ENCODE results near the gene DNAJB6. TPM values are rescaled to one million over a fixed set of nuclear protein-coding genes. Genes with fewer than 3 reads are reported as not detected.

Gene DNAJB6
- total RNA-seq, 1 experiment from 2014 or later, result 201 TPM

DNA sequence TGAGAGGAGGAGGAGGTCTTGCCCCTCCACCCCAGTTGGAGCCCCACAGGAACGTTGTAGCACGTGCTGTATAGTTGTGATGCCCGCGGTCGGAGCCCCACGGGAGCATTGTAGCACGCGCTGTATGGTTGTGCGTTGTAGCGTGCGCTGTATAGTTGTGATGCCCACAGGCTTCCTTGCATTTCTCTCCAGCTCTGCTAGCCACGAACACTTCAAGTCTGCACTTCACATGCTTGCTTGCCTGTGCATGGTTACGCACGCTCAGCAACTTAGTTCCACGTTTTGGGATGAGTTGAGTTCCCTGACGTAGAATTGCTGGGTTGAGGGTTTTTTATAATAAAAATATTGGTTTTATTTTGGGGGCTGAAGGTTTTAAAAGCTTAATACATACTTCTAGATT is 41.6 kb downstream of the DNAJB6 start:
- DNase-seq (ENCODE audit: low read depth, low spot score), result no peak
- no peak for TF ChIP-seq CTCF (IDR thresholded peaks at IDR 0.05)
- peaks cover 8% of the 10 kb centered on the region for H3K36me3 ChIP-seq (ENCODE audit: control insufficient read depth, insufficient read depth, low read length)
- ChIA-PET POLR2A (no interaction called here), CTCF (interaction anchor here (1.0 kb wide), 1 partner anchor 8 kb away, joined by 4 read pairs; no protein-coding TSS in a partner anchor)
- in situ Hi-C loops (cut with HindIII; ENCODE audit: low pct_unique_long_range_greater_than_20kb, low sequenced_read_pairs), result no loop called here
- no peak overlapping the region for H3K4me3 ChIP-seq (ENCODE audit: low read depth in 2 of 2, low read length in 2 of 2)
- intact Hi-C loops (cut with micrococcal nuclease; ENCODE audit: unreplicated experiment), result no loop called here
- H3K27ac ChIP-seq (ENCODE audit: low read length), result no peak overlapping the region
- H3K4me1 ChIP-seq (ENCODE audit: control insufficient read depth, insufficient read depth, low read length), result 0 out of 2 replicates have a peak, but pooled peaks cover 3% of the 10 kb centered on the region
- H3K27me3 ChIP-seq (ENCODE audit: control insufficient read depth, insufficient read depth, low read length), result no peaks in the 10 kb centered on the region
- H3K9me3 ChIP-seq (ENCODE audit: control insufficient read depth, insufficient read depth, low read depth, low read length), result no peaks in the 10 kb centered on the region
- no TSS peak for BruUV-seq (replicated peaks)
- ATAC-seq, result no peak

DNA sequence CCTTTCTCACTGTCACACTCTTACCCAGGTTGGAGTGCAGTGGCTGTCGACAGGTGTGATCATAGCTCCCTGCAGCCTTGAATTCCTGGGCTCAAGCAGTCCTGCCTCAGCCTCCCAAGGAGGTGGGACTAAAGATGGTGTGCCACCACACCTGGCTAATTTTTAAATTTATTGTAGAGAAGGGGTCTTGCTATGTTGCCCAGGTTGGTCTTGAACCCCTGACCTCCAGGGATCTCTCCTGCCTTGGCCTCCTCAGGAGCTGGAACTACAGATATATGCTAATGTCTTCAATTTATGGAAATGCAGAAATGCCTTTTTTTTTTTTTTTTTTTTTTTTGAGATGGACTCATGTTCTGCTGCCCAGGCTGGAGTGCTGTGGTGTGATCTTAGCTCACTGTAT is 42.7 kb downstream of the DNAJB6 start:
- CTCF ChIA-PET, result interaction anchor here (0.6 kb wide), 1 partner anchor 626 kb away, joined by 3 read pairs; no protein-coding TSS in a partner anchor
- Histone ChIP-seq H3K9me3 (ENCODE audit: control insufficient read depth, insufficient read depth, low read depth, low read length) (no peaks in the 10 kb centered on the region), H3K4me1 (ENCODE audit: control insufficient read depth, insufficient read depth, low read length) (peaks cover 7% of the 10 kb centered on the region; the same call in 1 of the 2 replicates), H3K27ac (ENCODE audit: low read length) (no peak overlapping the region), H3K36me3 (ENCODE audit: control insufficient read depth, insufficient read depth, low read length) (peaks cover 11% of the 10 kb centered on the region), H3K4me3 (ENCODE audit: low read depth in 2 of 2, low read length in 2 of 2) (no peak overlapping the region), H3K27me3 (ENCODE audit: control insufficient read depth, insufficient read depth, low read length) (no peaks in the 10 kb centered on the region)
- in situ Hi-C loops (cut with HindIII; ENCODE audit: low pct_unique_long_range_greater_than_20kb, low sequenced_read_pairs) (no loop called here), intact Hi-C loops (cut with micrococcal nuclease; ENCODE audit: unreplicated experiment) (no loop called here)
- BruUV-seq (replicated peaks), result no TSS peak
- POLR2A ChIA-PET, result no interaction called here
- DNase-seq (ENCODE audit: low read depth, low spot score) (no peak), ATAC-seq (no peak)
- TF ChIP-seq CTCF (IDR thresholded peaks at IDR 0.05) (no peak), TCF7L2 (IDR thresholded peaks at IDR 0.05; ENCODE audit: low read depth, low read length) (no peak), SIN3A (IDR thresholded peaks at IDR 0.05; ENCODE audit: borderline replicate concordance, insufficient read depth, low read depth, low read length) (no peak), REST (IDR thresholded peaks at IDR 0.05; ENCODE audit: insufficient read depth in 1 of 2, low read depth in 2 of 2, low read length in 1 of 2) (no peak)

DNA sequence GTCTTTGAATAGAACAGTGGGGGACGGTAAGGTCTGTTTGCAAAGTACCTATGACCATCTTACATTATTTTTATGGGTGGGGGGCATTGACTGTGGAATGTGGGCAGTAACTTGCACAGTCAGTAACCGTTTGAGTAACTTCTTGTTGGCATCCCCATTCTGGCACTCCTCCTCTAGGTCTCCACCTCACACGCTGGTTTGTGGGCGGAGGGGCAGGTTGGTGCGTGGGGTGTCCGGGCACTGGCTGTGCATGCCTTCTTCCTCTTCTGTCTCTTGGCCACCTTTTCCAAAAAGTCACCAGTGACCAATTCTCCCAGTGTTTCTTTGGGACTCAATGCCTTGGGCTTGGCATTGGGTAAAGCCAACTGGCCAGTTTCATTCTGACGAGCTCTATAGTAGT is 43.6 kb downstream of the DNAJB6 start:
- intact Hi-C loops (cut with micrococcal nuclease; ENCODE audit: unreplicated experiment), result no loop called here
- CTCF ChIA-PET, result no interaction called here

More for the DNA sequence above, 43.6 kb downstream of the DNAJB6 start:
- Histone ChIP-seq H3K9me3 (ENCODE audit: control insufficient read depth, insufficient read depth, low read depth, low read length) (no peaks in the 10 kb centered on the region), H3K4me1 (ENCODE audit: control insufficient read depth, insufficient read depth, low read length) (peaks cover 7% of the 10 kb centered on the region; the same call in 1 of the 2 replicates), H3K27me3 (ENCODE audit: control insufficient read depth, insufficient read depth, low read length) (no peaks in the 10 kb centered on the region), H3K27ac (ENCODE audit: low read length) (no peak overlapping the region), H3K4me3 (ENCODE audit: low read depth in 2 of 2, low read length in 2 of 2) (no peak overlapping the region), H3K36me3 (ENCODE audit: control insufficient read depth, insufficient read depth, low read length) (peaks cover 18% of the 10 kb centered on the region)
- no TSS peak for BruUV-seq (replicated peaks)
- DNase-seq (ENCODE audit: low read depth, low spot score) (no peak), ATAC-seq (no peak)
- POLR2A ChIA-PET, result interaction anchor here (0.5 kb wide), 1 partner anchor 47 kb away, joined by 3 read pairs; no protein-coding TSS in a partner anchor
- TF ChIP-seq REST (IDR thresholded peaks at IDR 0.05; ENCODE audit: insufficient read depth in 1 of 2, low read depth in 2 of 2, low read length in 1 of 2) (no peak), POLR2AphosphoS5 (IDR thresholded peaks at IDR 0.05; ENCODE audit: low read depth, low read length) (no peak), CTCF (IDR thresholded peaks at IDR 0.05) (no peak), SIN3A (IDR thresholded peaks at IDR 0.05; ENCODE audit: borderline replicate concordance, insufficient read depth, low read depth, low read length) (no peak), TCF7L2 (IDR thresholded peaks at IDR 0.05; ENCODE audit: low read depth, low read length) (no peak)
- in situ Hi-C loops (cut with HindIII; ENCODE audit: low pct_unique_long_range_greater_than_20kb, low sequenced_read_pairs), result loop anchor here (5.0 kb wide), 1 partner anchor 43 kb away; the partner anchor contains the start of gene DNAJB6
